HepG2 (cell line): ENCODE data around the gene NEU4. TPM values are rescaled to one million over a fixed set of nuclear protein-coding genes. Genes with fewer than 3 reads are reported as not detected.

Experiments used
- AKNA ChIP-seq: sonication (generic); formaldehyde crosslinking; IDR thresholded peaks from 2 replicates; pipeline ENCODE4 v1.4.0; 2020; ENCODE audit warnings: missing genetic modification reagents, borderline replicate concordance
- BCL6 ChIP-seq: IDR thresholded peaks from 2 replicates; pipeline ENCODE4 v1.6.1; 2016; ENCODE audit warnings: missing genetic modification reagents, missing compliant biosample characterization
- GABPA ChIP-seq, 2 experiments: IDR thresholded peaks; 2 replicates each; pipeline ENCODE4 v1.6.1; 2011 to 2016; ENCODE audit warnings: low read depth in 2 of 2, low read length in 1 of 2, missing biosample characterization in 1 of 2, missing genetic modification characterization in 1 of 2
- HHEX ChIP-seq: IDR thresholded peaks from 2 replicates; pipeline ENCODE4 v1.6.1; 2016; ENCODE audit warnings: control low read depth
- HNF4G ChIP-seq, 2 experiments: sonication (generic) in 1 of 2; formaldehyde crosslinking in 1 of 2; IDR thresholded peaks; 2 replicates each; pipeline versions ENCODE4 v1.4.0 to v1.6.1; 2011 to 2020; ENCODE audit warnings: borderline replicate concordance in 2 of 2, low read depth in 2 of 2, mild to moderate bottlenecking in 2 of 2, low read length in 1 of 2, missing genetic modification reagents in 1 of 2, moderate library complexity in 1 of 2
- JUNB ChIP-seq: sonication (generic); formaldehyde crosslinking; IDR thresholded peaks from 2 replicates; pipeline ENCODE4 v1.8.0; 2022; ENCODE audit warnings: missing genetic modification reagents, mild to moderate bottlenecking, borderline replicate concordance
- MAFF ChIP-seq: IDR thresholded peaks from 2 replicates; pipeline ENCODE4 v1.6.1; 2011; ENCODE audit warnings: low read depth, low read length, improper control_type of control experiment
- MIER2 ChIP-seq: IDR thresholded peaks from 2 replicates; pipeline ENCODE4 v1.6.1; 2016; ENCODE audit warnings: missing biosample characterization, missing genetic modification reagents
- MTF2 ChIP-seq: sonication (generic); formaldehyde crosslinking; IDR thresholded peaks from 2 replicates; pipeline ENCODE4 v1.5.0; 2020; ENCODE audit warnings: missing genetic modification reagents, borderline replicate concordance
- MYC ChIP-seq: sonication (generic); formaldehyde crosslinking; IDR thresholded peaks from 2 replicates; pipeline ENCODE4 v1.9.0; 2021; ENCODE audit warnings: missing genetic modification reagents, borderline replicate concordance
- POLR2A ChIP-seq, 2 experiments: IDR thresholded peaks; 2 replicates each; pipeline ENCODE4 v1.6.1; 2011; ENCODE audit warnings: low read depth in 2 of 2, low read length in 2 of 2, mild to moderate bottlenecking in 1 of 2, moderate library complexity in 1 of 2; ENCODE audit not compliant: insufficient read depth in 1 of 2
- ZNF121 ChIP-seq: sonication (generic); formaldehyde crosslinking; IDR thresholded peaks from 2 replicates; pipeline ENCODE4 v1.5.0; 2020; ENCODE audit warnings: mild to moderate bottlenecking, missing genetic modification reagents
- ZNF20 ChIP-seq: sonication (generic); formaldehyde crosslinking; IDR thresholded peaks from 2 replicates; pipeline ENCODE4 v1.4.0; 2020; ENCODE audit warnings: mild to moderate bottlenecking, moderate library complexity, missing genetic modification reagents
- ZNF235 ChIP-seq: sonication (generic); formaldehyde crosslinking; IDR thresholded peaks from 2 replicates; pipeline ENCODE4 v1.8.1; 2023; ENCODE audit warnings: mild to moderate bottlenecking, missing genetic modification reagents, borderline replicate concordance
- polyA plus RNA-seq, 8 experiments: library from polyadenylated mRNA; depleted of rRNA in 3 of 8; stranded (reverse) in 7 of 8; unstranded in 1 of 8; fragments of >200 nt; fragmentation: Illumina TruSeq in 4 of 8; extraction: Trizol in 4 of 8; gene quantifications; 2 replicates each; pipeline versions ENCODE4 v1.2.1 to v1.2.3, GENCODE V29; 2011 to 2016; ENCODE audit warnings: low read depth in 4 of 8, missing spikeins in 1 of 8, mixed read lengths in 1 of 8; ENCODE audit not compliant: insufficient read depth in 1 of 8
- total RNA-seq, 5 experiments: library from RNA; depleted of rRNA; stranded (reverse); fragments of >200 nt; fragmentation: Illumina TruSeq; extraction: Trizol; gene quantifications; 2 replicates each; pipeline ENCODE4 v1.2.3, GENCODE V29; 2016; ENCODE audit warnings: low read depth in 1 of 5

NEU4 gene
- total and polyA plus RNA-seq, 2 of the 13 experiments (the other 11 are each of a cell fraction or from before 2014, with no cell fraction given) = 53.5 to 107 TPM

GRCh38 chr2:241772063-241772499 is 36.9 kb upstream of the NEU4 start (continued):
- TF ChIP-seq AKNA (no peak), POLR2A (IDR thresholded peaks at IDR 0.05; ENCODE audit: insufficient read depth in 1 of 2, low read depth in 2 of 2, low read length in 2 of 2) (peak in 1 of 2 experiments; percentile 64; a peak in 1 of 4 replicates), GABPA (IDR thresholded peaks at IDR 0.05; ENCODE audit: low read depth, low read length) (no peak), GABPA (CRISPR knock-in tag; IDR thresholded peaks at IDR 0.05; ENCODE audit: low read depth) (peak; percentile 20), ZNF121 (no peak), HNF4G (IDR thresholded peaks at IDR 0.05; ENCODE audit: borderline replicate concordance, low read depth, low read length) (0 out of 2 replicates have a peak, but pooled peaks have one; percentile 19), HNF4G (CRISPR knock-in tag; IDR thresholded peaks at IDR 0.05; ENCODE audit: borderline replicate concordance, low read depth) (no peak), MAFF (peak; percentile 93), MTF2 (CRISPR knock-in tag) (peak; percentile 55; the same call in 1 of the 2 replicates), ZNF235 (CRISPR knock-in tag) (no peak), MYC (CRISPR knock-in tag) (no peak), BCL6 (no peak), ZNF20 (CRISPR knock-in tag) (no peak), JUNB (no peak), MIER2 (CRISPR knock-in tag) (no peak), HHEX (CRISPR knock-in tag) (peak; percentile 3; the same call in 1 of the 2 replicates)
